ENCODE measurements around the gene TRPC3.

TRPC3 gene

DNA sequence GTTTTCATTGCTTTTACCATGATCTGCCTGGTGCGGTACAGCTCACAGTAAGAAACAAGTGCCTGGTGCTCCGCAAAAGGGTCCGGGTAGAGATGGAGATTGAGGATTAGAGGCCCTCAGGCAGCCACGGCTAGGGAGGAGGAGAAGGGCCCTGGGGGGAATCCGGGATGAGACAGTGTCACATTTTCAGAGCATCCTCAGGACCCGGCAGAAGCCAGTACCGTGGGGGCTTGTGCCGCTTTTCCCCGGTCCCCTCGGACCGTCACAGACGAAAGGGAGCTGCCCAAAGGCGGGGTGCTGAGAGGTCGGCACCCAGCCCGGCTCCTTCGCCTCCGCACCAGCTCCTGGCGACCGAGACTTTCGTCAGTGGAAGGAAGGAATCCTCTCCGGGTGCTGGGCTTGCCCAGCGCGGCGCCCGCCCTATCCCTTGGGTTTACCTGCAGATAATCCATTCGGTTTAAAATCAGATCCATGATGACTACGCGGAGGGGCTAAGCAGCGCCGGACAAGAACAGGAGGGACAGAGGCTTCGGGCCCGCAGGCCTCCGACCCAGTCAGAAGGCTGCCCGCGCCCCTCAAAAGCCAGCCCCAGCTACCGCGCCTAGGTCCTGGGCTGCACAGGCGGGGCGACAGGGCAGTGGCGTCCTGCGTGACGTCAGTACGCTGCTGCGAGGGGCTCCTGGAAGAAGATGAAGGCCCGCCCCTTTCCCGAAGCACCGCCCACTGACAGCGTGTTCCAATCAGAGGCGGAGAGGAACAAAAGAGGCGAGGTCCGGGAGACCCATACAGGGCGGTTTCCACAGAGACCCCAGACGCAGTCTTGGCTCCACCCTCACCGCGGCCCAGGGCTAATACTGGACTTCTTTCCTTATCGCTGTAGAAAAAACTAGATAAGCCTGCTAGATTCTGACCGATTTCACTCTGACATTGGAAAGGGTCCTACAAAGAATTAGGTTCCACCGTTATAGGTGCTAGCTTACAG, 81.7 kb downstream of the TRPC3 start, which contains the start of gene BBS7:
Gene BBS7, minus strand, starts transcription at position 634 of the 982 bp plus-strand sequence. Its CDS starts 161 bp downstream, at position 473.
- peak; percentile 95 for DNase-seq

DNA sequence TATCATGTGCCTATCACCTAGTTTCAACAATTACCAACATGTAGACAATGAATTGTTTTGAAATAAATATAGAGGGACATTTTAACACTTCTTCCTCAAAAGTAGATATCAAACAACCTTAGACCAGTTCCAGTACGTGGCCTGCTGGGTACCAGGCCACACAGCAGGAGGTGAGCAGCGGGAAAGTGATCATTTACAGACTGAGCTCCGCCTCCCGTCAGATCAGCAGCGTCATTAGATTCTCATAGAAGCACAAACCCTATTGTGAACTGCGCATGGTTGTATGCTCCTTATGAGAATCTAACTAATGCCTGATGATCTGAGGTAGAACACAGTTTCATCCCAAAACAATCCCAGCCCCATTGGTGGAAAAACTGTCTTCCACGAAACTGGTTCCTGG, 88.1 kb downstream of the TRPC3 start:
- DNase-seq, result no peak

GRCh38 chr4:121861426-121861825, 90.4 kb downstream of the TRPC3 start:
- no peak for DNase-seq

- no peak for DNase-seq
Measured at GRCh38 chr4:121860121-121860520, 91.7 kb downstream of the TRPC3 start.

GRCh38 chr4:121851354-121851753, 100.5 kb downstream of the TRPC3 start:
- DNase-seq, result no peak

GRCh38 chr4:121846662-121847061, 105.2 kb downstream of the TRPC3 start:
- no peak for DNase-seq

DNA sequence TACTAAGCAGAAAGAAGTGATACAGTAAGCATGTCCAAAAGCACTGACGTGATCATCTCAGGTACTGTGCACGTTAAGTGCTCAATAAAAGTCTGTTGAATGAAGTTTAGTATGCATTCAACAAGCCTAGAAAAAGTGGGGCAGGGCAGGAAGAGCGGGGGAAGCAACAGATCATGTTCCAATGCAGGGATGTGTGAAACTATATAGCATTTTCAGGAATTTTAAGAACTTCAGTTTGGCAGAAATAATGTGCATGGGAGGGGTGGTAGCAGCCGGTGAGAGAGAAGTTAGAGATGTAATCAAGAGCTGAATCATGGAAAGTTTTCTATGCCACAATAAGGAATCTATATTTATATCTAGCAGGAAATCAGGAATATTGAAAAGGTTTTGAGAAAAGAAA, 109.0 kb downstream of the TRPC3 start:
- no peak for DNase-seq

GRCh38 chr4:121838136-121838535, 113.7 kb downstream of the TRPC3 start:
- peak; percentile 55 for DNase-seq

- DNase-seq, result no peak
Measured at GRCh38 chr4:121829511-121829910, 122.3 kb downstream of the TRPC3 start.

All from inflammatory macrophage treated with lipopolysaccharide for 4 hours (primary cell).